Dermis blood vessel endothelial cell (primary cell): ENCODE measurements around the gene ASCC1. TPM values are rescaled to one million over a fixed set of nuclear protein-coding genes. Genes with fewer than 3 reads are reported as not detected.
"Not testable (repeated sequence)": the region's sequence is repeated elsewhere in the genome, so short reads cannot be mapped to it uniquely, and the experiment has no call there.

Experiments
- DNase-seq: peaks from one replicate; pipeline ENCODE4 v3.0.0; 2010
- total RNA-seq: library from RNA; depleted of rRNA; stranded (reverse); fragments of >200 nt; gene quantifications from 2 replicates; pipeline ENCODE4 v1.2.3, GENCODE V29; 2014

The ASCC1 gene
- total RNA-seq, 1 donor from 2014 or later, result 33.5 TPM

DNA sequence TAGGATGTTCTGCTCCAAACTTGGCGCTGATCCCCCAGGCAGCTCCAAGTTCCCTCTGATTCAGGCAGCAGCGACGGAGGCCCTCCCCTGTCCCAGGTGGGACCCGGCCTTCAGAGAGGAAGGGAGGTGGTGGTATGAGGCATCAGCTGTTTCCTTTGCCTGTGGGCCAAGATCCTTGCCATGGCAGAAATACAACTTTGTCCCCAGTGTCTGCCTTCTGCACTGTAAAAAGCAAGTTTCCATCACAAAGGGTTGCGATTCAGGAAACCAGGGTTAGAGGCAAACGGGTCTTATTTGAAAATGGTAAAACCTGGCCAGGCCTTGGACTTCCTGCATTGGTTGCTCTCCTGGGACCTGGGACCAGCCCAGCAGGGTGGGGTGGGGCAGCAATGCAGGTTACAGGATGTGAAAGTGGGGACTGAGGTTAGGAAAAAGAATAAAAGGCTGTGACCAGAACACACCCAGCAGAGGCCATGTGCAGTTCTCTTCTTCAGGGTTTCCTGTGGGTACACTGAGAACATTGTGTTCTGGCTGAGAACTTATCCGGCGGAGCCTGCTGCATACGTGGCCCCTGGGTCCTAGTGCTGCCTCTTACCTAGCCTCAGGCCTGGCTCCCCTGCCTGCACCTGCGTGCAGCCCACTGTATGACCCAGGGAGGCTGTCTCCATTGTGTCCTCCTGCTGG is 32.5 kb upstream of the ASCC1 start:
- peak; percentile 95 for DNase-seq

DNA sequence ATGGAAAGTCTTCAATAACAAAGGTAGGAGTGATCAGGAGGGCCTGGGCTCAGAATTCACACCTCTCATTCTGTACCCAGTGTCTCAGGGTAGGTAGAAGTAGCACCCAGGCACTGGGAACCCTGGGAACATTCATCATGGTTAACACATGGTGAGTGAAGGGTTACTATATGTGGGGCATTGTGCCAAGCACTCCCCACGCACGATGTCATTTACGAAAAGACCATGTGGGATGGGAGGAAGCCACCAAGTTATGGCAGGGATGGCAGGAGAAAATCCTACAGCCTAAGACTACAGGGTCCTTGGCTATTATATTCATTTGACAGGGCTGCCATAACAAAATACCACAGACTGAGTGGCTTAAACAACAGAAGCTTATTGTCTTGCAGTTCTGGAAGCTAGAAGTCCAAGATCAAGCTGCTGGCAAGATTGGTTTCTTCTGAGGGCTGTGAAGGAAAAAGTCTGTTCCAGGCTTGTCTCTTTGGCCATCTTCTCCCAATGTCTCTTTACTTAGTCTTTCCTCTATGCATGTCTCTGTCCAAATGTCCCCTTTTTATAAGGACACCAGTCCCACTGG is 30.0 kb upstream of the ASCC1 start:
- DNase-seq, result no peak

DNA sequence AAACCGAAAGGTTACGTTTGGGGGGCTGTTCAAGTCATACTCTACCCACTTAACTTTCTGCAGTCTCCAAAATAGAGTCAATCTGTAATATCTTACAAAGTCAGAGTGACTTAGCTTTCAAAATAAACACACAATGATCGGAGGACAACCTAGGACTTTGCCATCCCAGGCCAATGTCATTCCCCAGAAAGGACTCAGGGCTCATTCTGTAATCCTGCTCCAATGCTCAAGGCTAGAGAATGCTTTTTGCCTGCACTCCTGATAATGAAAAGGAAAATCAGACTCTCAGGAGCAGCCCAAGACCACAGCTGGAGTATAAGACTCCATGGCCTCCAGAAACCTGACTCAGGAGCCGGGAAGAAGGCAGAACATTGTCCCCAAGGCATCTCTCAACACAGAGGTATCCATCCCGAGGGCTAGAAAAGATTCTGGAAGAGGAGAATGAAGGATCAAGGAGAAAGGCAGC is 28.5 kb upstream of the ASCC1 start:
- no peak for DNase-seq

DNA sequence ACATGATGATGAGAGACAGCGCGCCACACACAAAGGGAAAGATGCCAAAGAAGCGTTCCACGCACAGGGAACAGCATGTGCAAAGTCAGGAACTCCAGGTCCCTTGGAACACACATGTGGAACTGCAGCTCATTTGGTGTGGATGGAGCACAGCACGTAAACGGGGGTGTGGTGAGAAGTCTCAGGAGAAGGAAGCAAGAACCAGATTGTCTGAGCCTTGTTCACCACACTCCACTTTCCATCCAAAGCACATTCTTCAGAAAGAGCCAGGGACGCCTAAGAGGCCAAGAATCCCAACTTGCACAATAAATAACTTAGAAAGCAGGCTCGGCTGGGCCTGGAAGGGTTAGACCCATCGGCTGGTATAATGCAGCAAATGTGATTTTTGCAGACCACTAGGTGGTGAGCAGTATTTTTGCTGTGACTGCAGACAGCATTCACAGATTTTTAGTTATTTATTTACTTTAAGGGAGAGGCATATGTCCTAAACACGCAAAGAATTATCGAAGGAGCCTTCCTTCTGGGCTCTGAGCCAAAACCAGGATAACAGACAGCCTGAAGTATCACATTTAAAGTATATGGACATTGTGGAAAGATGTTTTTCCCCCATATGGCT is 27.9 kb upstream of the ASCC1 start:
- DNase-seq, result peak; percentile 33

DNA sequence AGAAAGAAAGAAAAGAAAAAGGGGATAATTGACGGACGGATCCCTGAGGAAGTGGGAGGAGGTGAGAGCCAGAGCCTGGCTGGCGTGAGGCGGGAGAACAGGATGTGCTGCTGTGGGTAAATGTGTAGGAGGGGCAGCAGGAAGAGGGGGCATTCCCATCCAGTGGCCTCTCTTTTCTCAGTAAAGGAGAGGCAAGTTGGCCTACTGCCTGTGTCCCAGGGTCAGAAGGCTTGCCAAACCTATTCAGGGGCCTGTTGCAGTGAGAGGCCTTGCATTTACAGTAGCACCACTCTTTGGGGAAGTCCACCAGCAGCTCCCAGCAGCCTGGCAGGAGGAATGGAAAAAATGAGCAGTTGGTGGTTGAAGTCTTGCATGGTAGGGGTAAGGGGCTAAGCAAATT is 26.6 kb upstream of the ASCC1 start:
- peak; percentile 74 for DNase-seq

DNA sequence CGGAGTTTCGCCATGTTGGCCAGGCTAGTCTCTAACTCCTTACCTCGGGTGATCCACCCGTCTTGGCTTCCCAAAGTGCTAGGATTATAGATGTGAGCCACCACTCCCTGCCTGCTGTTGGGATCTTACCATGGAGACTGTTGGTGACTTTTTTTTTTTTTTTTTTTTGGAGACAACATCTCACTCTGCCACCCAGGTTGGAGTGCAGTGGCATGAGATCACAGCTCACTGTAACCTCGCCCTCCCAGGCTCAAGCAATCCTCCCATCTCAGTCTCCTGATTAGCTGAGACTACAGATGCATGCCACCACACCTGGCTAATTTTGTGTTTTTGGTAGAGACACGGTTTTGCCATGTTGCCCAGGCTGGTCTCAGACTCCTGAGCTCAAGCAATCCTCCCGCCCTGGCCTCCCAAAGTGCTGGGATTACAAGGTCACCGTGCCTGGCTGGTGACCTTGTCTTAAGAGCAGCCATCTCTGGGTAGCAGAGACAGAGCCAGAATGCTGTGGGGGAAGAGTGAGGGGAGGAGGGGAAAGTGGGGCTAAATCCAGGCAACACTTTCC is 25.7 kb upstream of the ASCC1 start:
- DNase-seq, result no peak

DNA sequence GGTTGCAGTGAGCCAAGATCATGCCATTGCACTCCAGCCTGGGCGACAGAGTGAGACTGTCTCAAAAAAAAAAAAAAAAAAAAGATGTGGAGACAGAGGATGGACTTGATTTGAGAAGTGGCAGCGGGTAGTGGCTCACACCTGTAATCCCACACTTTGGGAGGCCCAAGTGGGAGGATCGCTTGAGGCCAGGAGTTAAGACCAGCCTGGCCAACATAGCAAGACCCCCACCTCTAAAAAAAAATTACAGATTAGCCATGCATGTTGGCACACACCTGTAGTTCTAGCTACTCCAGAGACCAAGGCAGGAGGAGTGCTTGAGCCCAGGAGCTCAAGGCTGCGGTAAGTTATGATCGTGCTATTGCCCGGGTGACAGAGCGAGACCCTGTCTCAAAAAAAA is 24.3 kb upstream of the ASCC1 start:
- no peak for DNase-seq

DNA sequence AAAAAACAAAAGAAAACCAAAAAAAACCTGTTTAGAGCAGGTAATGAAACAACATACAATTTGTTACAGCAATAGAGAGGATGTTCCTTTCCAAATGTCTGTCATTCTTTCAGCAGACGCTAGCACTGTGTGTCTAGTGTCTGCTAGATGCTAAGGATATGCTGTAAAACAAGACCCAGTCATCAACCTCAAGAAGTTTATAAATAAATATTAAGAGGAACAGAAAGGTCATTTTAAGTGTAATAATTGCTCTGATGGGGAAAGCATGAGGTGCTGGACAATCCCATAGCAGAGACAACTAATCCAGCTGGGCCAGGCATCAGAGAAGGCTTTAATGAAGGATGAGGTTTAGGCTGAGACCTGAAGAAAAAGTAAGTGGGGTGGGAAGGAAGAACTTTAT is 23.3 kb upstream of the ASCC1 start:
- DNase-seq, result no peak

DNA sequence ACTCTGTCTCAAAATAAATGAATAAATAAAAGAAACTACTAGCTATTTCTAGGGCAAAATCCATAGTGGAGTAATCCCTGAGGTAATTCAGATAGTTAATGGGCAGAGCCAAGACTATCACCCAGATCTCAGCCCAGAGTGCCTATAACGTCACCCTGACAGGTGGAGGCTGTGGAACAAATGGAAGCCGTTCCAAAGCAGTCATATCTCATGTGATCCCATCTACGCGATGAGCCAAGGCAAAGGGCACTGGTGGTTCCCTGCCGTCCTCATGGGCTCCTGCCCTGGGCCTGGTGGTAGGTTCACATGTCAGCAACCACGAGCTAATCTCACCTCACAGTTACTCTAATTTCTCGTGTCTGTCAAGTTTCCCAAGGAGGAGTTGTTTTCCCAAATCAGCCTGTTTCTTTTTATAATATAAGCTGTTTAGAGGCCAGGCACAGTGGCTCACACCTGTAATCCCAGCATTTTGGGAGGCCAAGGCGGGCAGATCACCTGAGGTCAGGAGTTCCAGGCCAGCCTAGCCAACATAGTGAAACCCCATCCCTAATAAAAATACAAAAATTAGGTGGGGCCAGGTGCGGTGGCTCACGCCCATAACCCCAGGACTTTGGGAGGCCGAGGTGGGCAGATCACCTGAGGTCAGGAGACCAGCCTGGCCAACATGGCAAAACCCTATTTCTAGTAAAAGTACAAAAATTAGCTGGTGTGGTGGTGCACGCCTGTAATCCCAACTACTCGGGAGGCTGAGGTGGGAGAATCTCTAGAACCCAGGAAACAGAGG is 22.5 kb upstream of the ASCC1 start:
- DNase-seq, result no peak

DNA sequence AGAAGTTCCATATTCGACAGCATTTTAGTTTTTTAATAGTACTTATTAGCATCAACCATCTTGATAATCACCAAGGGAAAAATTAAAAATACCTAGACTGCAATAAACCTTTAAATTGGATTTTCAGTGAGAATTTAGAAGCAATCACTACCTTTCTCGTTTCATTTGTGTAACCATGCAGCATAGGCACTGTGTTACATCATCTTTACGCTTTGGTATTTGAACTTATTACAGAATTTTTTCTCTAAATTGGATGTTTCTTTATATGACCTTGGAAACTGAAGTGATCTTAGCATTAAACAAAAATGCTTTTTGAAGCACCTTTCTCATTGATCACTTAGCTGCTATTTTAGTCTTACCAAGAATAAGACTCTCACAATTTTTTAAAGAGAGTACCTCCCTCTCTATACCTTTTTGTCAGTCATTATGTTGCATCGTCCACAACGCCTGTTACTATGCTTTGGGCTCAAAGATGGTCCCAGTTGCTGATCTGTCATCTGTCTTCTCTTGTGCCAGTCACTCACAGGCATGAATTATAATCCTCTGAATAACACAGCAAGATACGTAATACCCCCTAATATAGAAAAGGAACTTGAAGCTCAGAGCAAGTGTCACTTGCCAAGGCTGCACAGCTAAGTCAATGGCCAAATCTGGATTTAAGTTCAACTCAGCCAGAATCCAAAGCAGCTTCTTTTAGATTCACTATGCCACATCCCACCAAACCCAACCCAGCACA is 19.6 kb upstream of the ASCC1 start:
- DNase-seq, result no peak

DNA sequence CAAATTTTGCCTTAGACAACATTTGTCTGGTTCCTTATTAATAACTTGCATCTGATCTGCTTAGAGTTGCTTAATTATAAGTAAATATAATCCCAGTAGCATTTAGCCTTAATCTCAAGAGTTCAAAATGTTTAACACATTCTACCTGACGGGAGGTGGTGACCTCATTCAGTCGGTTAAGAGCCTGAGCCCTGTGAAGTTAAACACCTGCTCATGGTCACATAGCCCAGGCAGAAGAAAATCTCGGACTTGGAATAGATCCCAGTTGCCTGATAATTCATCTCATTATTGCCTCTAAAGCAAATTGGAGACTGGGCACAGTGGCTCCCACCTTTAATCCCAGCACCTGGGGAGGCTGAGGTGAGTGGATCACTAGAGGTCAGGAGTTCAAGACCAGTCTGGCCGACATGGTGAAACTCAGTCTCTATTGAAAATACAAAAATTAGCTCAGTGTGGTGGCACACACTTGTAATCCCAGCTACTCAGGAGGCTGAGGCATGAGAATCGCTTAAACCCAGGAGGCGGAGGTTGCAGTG is 18.6 kb upstream of the ASCC1 start:
- no peak for DNase-seq

DNA sequence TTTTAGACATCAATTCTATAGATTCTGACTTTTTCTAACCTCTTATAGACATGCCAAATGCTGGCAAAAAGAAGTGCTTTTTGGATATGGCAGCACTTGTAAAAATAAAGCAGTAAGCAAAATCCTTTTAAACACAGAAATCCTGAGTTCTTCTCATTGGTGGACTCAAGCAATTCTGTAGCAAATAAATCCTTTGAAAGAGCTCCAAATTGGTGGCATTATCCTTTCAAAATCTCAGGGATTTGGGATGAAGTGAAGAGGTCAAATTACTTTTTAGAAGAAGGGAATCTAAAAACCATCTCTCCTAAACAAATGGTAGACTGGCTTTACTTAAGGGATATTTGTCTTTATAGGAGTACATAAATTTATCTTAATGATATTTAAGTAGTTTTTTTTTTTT is 17.5 kb upstream of the ASCC1 start:
- DNase-seq, result no peak

DNA sequence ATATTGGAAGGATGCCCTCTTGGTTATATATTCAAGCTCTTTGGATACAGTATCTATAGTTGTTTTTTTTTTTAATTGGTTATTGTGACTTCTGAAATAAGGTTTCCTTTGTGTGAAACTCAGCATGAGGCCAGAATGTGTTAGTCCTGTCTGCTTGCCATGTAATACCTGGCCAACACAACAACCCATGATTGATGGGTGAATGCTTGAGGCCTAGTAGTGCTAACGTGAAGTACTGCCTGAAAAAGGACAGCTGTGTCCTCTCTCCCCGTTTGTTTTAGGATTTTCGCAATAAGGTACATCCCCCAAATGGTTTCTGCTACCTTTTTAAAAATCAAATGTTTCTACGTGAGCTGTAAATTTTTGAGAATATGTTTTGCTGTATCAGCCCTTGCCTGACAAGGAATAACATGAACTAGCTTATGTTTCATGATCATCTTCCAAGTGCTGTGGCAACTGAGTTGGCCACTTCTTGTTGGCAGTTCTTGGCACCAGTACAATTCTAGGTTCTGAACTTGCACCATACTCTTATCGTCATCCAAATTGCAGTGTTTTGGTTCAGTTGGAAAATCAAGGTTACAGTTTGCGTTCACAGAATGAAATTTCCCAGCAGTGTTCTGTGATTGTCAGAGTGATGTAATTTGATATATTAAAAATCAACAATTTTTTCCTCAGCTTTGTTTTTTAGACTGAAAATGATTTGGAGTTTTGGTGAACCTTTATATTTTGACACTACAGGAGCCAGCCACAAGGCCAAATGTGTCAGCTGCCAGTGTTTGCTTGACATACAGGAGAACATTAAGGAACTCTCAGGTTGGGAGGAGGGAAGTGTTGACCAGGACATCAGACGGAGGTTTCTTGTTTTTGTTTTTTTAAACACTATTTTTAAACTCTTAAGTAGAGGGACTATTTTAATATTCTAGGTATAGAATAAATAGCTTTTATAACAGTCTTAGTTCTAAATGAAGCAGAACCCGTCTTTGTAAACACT is 13.5 kb upstream of the ASCC1 start:
- no peak for DNase-seq

DNA sequence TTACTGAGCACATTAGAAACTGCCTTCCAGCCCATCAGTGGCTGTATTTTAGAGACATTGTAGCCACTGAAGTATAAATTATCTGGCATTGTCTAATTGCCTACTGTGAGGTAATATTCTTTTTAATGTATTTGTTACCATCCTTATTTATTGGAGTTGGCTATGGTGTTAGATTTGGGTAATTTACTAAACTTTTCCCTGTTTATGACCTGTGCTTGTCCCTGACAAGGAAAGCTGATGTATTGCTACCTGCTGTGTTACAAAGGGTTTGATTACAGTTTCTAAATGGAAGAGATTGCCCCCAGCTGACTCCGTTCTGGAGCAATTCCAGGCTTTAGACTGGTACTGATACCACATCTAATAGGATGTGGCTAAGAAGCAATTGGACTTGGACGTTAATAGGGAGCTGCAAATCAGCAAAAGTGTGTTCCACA is 12.3 kb upstream of the ASCC1 start:
- DNase-seq, result no peak

DNA sequence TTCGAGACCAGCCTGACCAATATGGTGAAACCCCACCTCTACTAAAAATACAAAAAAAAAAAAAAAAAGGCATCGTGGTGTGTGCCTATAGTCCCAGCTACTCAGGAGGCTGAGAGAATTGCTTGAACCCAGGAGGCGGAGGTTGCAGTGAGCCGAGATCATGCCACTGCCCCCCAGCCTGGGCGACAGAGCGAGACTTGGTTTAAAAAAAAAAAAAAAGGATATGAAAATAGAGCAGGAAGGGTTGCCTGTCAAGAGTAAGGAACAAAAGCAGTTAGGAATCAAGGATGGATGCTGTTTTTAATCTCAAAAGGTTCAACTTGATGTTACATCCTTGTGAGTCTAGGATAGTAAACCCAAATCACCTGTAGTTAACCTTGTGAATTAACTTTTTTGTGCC is 11.8 kb upstream of the ASCC1 start:
- no peak for DNase-seq

DNA sequence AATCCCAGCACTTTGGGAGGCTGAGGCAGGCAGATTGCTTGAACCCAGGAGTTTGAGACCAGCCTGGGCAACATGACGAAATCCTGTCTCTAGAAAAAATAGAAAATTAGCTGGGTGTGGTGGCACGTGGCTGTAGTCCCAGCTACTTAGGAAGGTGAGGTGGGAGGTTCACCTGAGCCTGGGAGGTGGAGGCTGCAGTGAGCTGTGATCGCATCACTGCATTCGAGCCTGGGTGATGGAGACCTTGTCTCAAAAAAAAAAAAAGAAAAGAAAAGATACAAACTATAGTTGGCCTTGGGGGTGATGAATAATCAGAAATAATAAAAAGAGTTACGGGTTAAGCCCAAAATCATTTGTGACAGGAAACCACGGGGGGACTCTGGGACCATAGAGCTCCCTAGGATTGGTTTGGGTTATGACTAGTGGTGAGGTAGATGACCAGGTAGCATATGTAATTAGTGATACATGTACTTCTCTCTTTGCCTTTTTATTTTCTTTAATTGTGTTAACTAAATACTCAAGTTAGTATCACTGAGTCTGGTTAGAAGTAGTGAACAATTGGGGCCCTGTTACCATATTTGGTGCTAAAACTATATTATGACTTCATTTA is 10.4 kb upstream of the ASCC1 start:
- no peak for DNase-seq

DNA sequence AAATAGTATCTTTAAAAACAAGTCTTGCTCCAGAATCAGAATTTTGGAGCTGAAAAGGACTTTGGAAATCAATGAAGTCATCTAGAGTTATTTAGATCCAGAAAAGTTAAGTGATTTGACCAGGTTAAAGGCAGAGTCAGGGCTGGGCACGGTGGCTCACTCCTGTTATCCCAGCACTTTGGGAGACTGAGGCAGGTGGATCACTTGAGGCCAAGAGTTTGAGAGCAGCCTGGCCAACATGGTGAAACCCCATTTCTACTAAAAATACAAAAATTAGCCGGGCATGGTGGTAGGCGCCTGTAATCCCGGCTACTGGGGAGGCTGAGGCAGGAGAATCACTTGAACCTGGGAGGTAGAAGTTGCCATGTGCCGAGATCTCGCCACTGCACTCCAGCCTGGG is 8.1 kb upstream of the ASCC1 start:
- not testable (repeated sequence) for DNase-seq

DNA sequence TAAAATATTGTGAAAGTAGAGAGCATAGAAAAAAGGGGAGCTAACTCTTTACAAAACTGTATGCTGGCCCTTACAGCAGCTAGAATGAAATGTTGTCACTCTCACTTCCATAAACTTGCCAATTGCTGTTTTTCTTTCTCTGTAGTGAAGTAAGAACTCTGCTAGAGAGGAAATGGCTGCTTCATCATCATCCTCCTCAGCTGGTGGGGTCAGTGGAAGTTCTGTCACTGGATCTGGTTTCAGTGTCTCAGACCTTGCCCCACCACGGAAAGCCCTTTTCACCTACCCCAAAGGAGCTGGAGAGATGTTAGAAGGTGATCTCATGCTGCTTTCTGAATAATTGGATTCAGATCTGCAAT is 7.6 kb upstream of the ASCC1 start:
- DNase-seq, result peak; percentile 46

DNA sequence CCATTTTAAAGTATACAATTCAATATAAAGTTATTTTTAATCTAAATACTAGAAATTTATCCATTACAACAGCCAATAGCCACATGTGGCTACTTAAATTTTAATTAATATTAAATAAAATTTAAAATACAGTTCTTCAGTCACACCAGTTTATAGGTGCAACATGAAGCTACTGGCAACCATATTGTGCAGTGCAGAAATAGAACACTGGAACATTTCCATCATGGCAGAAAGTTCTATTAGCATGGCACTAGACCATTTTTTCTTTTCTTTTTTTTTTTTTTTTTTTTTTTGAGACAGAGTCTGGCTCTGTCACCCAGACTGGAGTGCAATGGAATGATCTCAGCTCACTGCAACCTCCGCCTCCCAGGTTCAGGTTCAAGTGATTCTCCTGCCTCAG is 5.2 kb upstream of the ASCC1 start:
- no peak for DNase-seq

DNA sequence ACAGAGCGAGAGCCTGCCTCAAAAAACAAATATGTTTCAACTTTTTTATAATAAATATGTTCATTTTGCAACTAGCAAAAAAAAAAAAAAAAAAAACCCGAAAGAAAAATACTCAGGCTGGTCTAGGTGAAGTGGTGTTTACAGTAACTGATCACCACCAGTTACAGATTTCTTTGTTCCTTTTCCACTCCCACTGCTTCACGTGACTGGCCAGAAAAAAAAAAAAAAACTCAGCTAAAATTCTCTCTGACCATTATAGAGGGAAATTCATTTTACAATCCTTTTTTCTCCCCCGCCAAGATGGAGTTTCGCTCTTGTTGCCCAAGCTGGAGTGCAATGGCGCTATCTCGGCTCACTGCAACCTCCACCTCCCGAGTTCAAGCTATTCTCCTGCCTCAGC is 4.6 kb upstream of the ASCC1 start:
- DNase-seq, result no peak
